IMR-90 (cell line): Measurements from ENCODE around the gene RAC2. TPM values are rescaled to one million over a fixed set of nuclear protein-coding genes. Genes with fewer than 3 reads are reported as not detected.

ENCODE experiments used
- ATAC-seq: fragments of 200-7000 bp; cut with Tn5 transposase; 2 replicates; pipeline ENCODE4 v1.9.1; 2020; ENCODE audit warnings: low read depth, mild to moderate bottlenecking, moderate library complexity
- BruUV-seq: library from RNA; stranded (reverse); fragments of 400-500 nt; replicated peaks from 2 replicates; lab custom pipeline; 2021; lab: Mats Ljungman, UMichigan
- CTCF ChIA-PET: fragments of 300-600 bp; formaldehyde crosslinking; extraction: SDS; loops from one replicate; lab custom pipeline; 2021; ENCODE audit warnings: antibody characterized with exemption; lab: Yijun Ruan, JAX
- POLR2A ChIA-PET: fragments of 300-600 bp; sonication (Branson Sonifier 250); formaldehyde crosslinking; loops from one replicate; lab custom pipeline; 2022; ENCODE audit warnings: antibody characterized with exemption; ENCODE audit not compliant: unreplicated experiment; lab: Charles Lee
- DNase-seq: peaks from one replicate; pipeline ENCODE4 v3.0.0; 2013
- H2AFZ ChIP-seq: replicated peaks from 2 replicates; pipeline ENCODE3; 2013; ENCODE audit warnings: low read length, mild to moderate bottlenecking; ENCODE audit not compliant: poor library complexity
- H2AK5ac ChIP-seq: 2 replicates; pipeline ENCODE4 v1.6.1; 2013; ENCODE audit warnings: low read depth, low read length, inconsistent platforms
- H2AK9ac ChIP-seq: replicated peaks from 2 replicates; pipeline ENCODE3; 2013; ENCODE audit warnings: mild to moderate bottlenecking, low read depth, low read length, moderate library complexity; ENCODE audit not compliant: poor library complexity
- H2BK120ac ChIP-seq: 2 replicates; pipeline ENCODE4 v1.6.1; 2013; ENCODE audit warnings: low read depth, low read length, inconsistent platforms
- H2BK15ac ChIP-seq: 3 replicates; pipeline ENCODE4 v1.6.1; 2013; ENCODE audit warnings: low read depth, low read length, inconsistent platforms
- H2BK20ac ChIP-seq: 2 replicates; pipeline ENCODE4 v1.6.1; 2013; ENCODE audit warnings: low read depth, mild to moderate bottlenecking, inconsistent platforms, low read length, moderate library complexity
- H2BK5ac ChIP-seq: 2 replicates; pipeline ENCODE4 v1.6.1; 2013; ENCODE audit warnings: mild to moderate bottlenecking, low read depth, low read length, inconsistent platforms; ENCODE audit not compliant: poor library complexity, severe bottlenecking
- H3K14ac ChIP-seq: replicated peaks from 2 replicates; pipeline ENCODE4 v1.6.1; 2013; ENCODE audit warnings: low read depth, low read length, inconsistent platforms
- H3K18ac ChIP-seq: 2 replicates; pipeline ENCODE4 v1.6.1; 2013; ENCODE audit warnings: low read depth, low read length, control low read depth
- H3K23ac ChIP-seq: 2 replicates; pipeline ENCODE4 v1.6.1; 2013; ENCODE audit warnings: low read depth, low read length, inconsistent platforms
- H3K27ac ChIP-seq: 2 replicates; pipeline ENCODE4 v1.5.1; 2013; ENCODE audit warnings: mild to moderate bottlenecking, control low read depth, low read length; ENCODE audit not compliant: insufficient read depth
- H3K27me3 ChIP-seq: 2 replicates; pipeline ENCODE4 v1.6.1; 2013; ENCODE audit warnings: low read length; ENCODE audit not compliant: control insufficient read depth, insufficient read depth
- H3K36me3 ChIP-seq: 2 replicates; pipeline ENCODE4 v1.6.1; 2013; ENCODE audit warnings: low read length, mixed read lengths; ENCODE audit not compliant: control insufficient read depth, insufficient read depth
- H3K4ac ChIP-seq: 2 replicates; pipeline ENCODE4 v1.6.1; 2013; ENCODE audit warnings: low read depth, low read length, inconsistent platforms
- H3K4me1 ChIP-seq: 2 replicates; pipeline ENCODE4 v1.6.1; 2013; ENCODE audit warnings: low read length, mixed read lengths; ENCODE audit not compliant: control insufficient read depth, insufficient read depth
- H3K4me2 ChIP-seq: 2 replicates; pipeline ENCODE4 v1.6.1; 2013; ENCODE audit warnings: low read depth, mild to moderate bottlenecking, control low read depth, low read length, moderate library complexity
- H3K4me3 ChIP-seq: 2 replicates; pipeline ENCODE4 v1.5.1; 2013; ENCODE audit warnings: low read depth, mild to moderate bottlenecking, control low read depth, low read length, moderate library complexity; ENCODE audit not compliant: insufficient read depth
- H3K56ac ChIP-seq: 2 replicates; pipeline ENCODE4 v1.6.1; 2013; ENCODE audit warnings: low read length, inconsistent platforms; ENCODE audit not compliant: insufficient read depth; ENCODE audit errors: extremely low read depth
- H3K79me1 ChIP-seq, 2 experiments: 2 replicates each; pipeline ENCODE4 v1.6.1; 2013; ENCODE audit warnings: low read length in 2 of 2, inconsistent platforms in 1 of 2, low read depth in 1 of 2
- H3K9ac ChIP-seq: 2 replicates; pipeline ENCODE4 v1.6.1; 2013; ENCODE audit warnings: low read depth, low read length, control low read depth
- H3K9me1 ChIP-seq: 2 replicates; pipeline ENCODE4 v1.6.1; 2013; ENCODE audit warnings: low read length, inconsistent platforms; ENCODE audit not compliant: insufficient read depth
- H3K9me3 ChIP-seq: 2 replicates; pipeline ENCODE4 v1.6.1; 2013; ENCODE audit warnings: low read length; ENCODE audit not compliant: control insufficient read depth, insufficient read depth
- H4K20me1 ChIP-seq: 2 replicates; pipeline ENCODE4 v1.6.1; 2013; ENCODE audit warnings: low read length, inconsistent platforms; ENCODE audit not compliant: insufficient read depth
- H4K5ac ChIP-seq: 2 replicates; pipeline ENCODE4 v1.6.1; 2013; ENCODE audit warnings: mild to moderate bottlenecking, low read depth, low read length, control low read depth
- H4K8ac ChIP-seq, 2 experiments: 2 replicates each; pipeline ENCODE4 v1.6.1; 2013; ENCODE audit warnings: low read depth in 2 of 2, low read length in 2 of 2, control low read depth in 1 of 2, inconsistent platforms in 1 of 2
- H4K91ac ChIP-seq: 2 replicates; pipeline ENCODE4 v1.6.1; 2013; ENCODE audit warnings: low read depth, low read length, inconsistent platforms; ENCODE audit not compliant: insufficient read depth
- BHLHE40 ChIP-seq: fragments of 150-350 bp; IDR thresholded peaks from 2 replicates; pipeline ENCODE4 v1.6.1; 2016; ENCODE audit warnings: mild to moderate bottlenecking, low read depth, low read length
- CEBPB ChIP-seq: IDR thresholded peaks from 2 replicates; pipeline ENCODE4 v1.6.1; 2012; ENCODE audit warnings: low read depth, low read length, improper control_type of control experiment
- CHD1 ChIP-seq: IDR thresholded peaks from 2 replicates; pipeline ENCODE4 v1.6.1; 2012; ENCODE audit warnings: low read depth, low read length, improper control_type of control experiment
- FOS ChIP-seq: fragments of 150-350 bp; IDR thresholded peaks from 2 replicates; pipeline ENCODE4 v1.6.1; 2016; ENCODE audit warnings: low read depth, low read length
- MAFK ChIP-seq: IDR thresholded peaks from 2 replicates; pipeline ENCODE4 v1.6.1; 2012; ENCODE audit warnings: low read depth, low read length, improper control_type of control experiment
- MAZ ChIP-seq: IDR thresholded peaks from 2 replicates; pipeline ENCODE4 v1.6.1; 2012; ENCODE audit warnings: low read depth, mild to moderate bottlenecking, low read length, improper control_type of control experiment, moderate library complexity, borderline replicate concordance
- MXI1 ChIP-seq: IDR thresholded peaks from 2 replicates; pipeline ENCODE4 v1.6.1; 2012; ENCODE audit warnings: low read depth, mild to moderate bottlenecking, low read length, moderate library complexity, borderline replicate concordance
- NFE2L2 ChIP-seq: fragments of 150-350 bp; IDR thresholded peaks from 2 replicates; pipeline ENCODE4 v1.6.1; 2016; ENCODE audit warnings: low read depth, mild to moderate bottlenecking, low read length
- POLR2A ChIP-seq: IDR thresholded peaks from 2 replicates; pipeline ENCODE4 v1.6.1; 2012; ENCODE audit warnings: mild to moderate bottlenecking, low read depth, low read length
- RAD21 ChIP-seq: IDR thresholded peaks from 2 replicates; pipeline ENCODE4 v1.6.1; 2012; ENCODE audit warnings: low read length, improper control_type of control experiment
- RCOR1 ChIP-seq: IDR thresholded peaks from 2 replicates; pipeline ENCODE4 v1.6.1; 2012; ENCODE audit warnings: mild to moderate bottlenecking, low read length, improper control_type of control experiment; ENCODE audit not compliant: insufficient replicate concordance
- RFX5 ChIP-seq: IDR thresholded peaks from 2 replicates; pipeline ENCODE4 v1.8.0; 2012; ENCODE audit warnings: low read depth, mild to moderate bottlenecking, low read length, moderate library complexity
- SMC3 ChIP-seq: fragments of 150-350 bp; IDR thresholded peaks from 2 replicates; pipeline ENCODE4 v1.6.1; 2016; ENCODE audit warnings: low read depth, mild to moderate bottlenecking, antibody characterized with exemption, low read length, moderate library complexity
- whole genome bisulfite sequencing, 2 experiments: methylation state at CpG; one replicate each; pipeline versions ENCODE4 v1.1.5 to v1.1.7; 2013; ENCODE audit warnings: missing lambda C conversion rate in 2 of 2; ENCODE audit not compliant: insufficient read length in 1 of 2; ENCODE audit errors: extremely low coverage in 2 of 2; 5-methylcytosine and 5-hydroxymethylcytosine counted together
- dilution Hi-C: fragments of 300-500 bp; cut with HindIII; formaldehyde crosslinking; loops from one replicate; pipeline ENCODE4 v1.14.3; 2018; ENCODE audit warnings: low sequenced_read_pairs; ENCODE audit not compliant: unreplicated experiment
- in situ Hi-C: fragments of 300-500 bp; cut with MboI; formaldehyde crosslinking; loops from 3 replicates; pipeline ENCODE4 v1.14.3; 2019; ENCODE audit warnings: low sequenced_read_pairs, inconsistent platforms, mixed read lengths
- intact Hi-C: fragments of 100-400 bp; cut with micrococcal nuclease; formaldehyde crosslinking; loops from 2 replicates; pipeline ENCODE4 v1.10.0; 2022
- polyA plus RNA-seq, 3 experiments: library from polyadenylated mRNA; depleted of rRNA; stranded (reverse); fragments of >200 nt; gene quantifications; 2 replicates each; pipeline ENCODE4 v1.2.3, GENCODE V29; 2012; ENCODE audit warnings: low replicate concordance in 1 of 3
- total RNA-seq: library from RNA; depleted of rRNA; stranded (reverse); fragments of >200 nt; gene quantifications from 2 replicates; pipeline ENCODE4 v1.2.3, GENCODE V29; 2012
- TF ChIP-seq, protein P1 (sequence below): fragments of 150-350 bp; IDR thresholded peaks from 2 replicates; pipeline ENCODE4 v1.6.1; 2017; ENCODE audit warnings: mild to moderate bottlenecking, antibody characterized with exemption, low read length, low read depth
- TF ChIP-seq, protein P2 (sequence below): conservative IDR thresholded peaks from 2 replicates; pipeline ENCODE4 v1.5.1; 2012; ENCODE audit warnings: mild to moderate bottlenecking, low read depth, low read length, improper control_type of control experiment
- TF ChIP-seq, protein P3 (sequence below): fragments of 150-350 bp; IDR thresholded peaks from 2 replicates; pipeline ENCODE4 v1.6.1; 2016; ENCODE audit warnings: low read depth, mild to moderate bottlenecking, low read length, moderate library complexity, borderline replicate concordance

Gene RAC2
- total and polyA plus RNA-seq, 2 of the 4 experiments (the other 2 are of a cell fraction), result 10.0 to 72.3 TPM

DNA sequence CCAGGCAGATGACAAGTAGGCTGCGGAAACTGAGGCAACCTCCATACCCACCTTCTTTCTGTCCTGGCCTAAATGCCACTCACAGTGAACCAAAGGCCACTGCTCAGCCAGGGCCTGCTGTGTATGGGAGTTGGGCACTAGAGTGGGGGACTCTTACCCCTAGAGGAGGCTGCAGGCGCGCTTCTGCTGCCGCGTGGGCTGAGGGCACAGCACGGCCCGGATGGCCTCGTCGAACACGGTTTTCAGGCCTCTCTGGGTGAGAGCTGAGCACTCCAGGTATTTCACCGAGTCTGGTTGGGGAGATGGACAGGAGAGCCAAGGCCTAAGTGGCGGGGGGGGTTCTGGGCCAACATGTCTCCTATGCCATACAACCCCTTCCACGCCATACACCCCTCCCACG is 17.6 kb downstream of the RAC2 start:
- H3K4ac ChIP-seq, result no peak overlapping the region
- H3K9me3 ChIP-seq, result peaks cover 3% of the 10 kb centered on the region; the same call in 1 of the 2 replicates
- H2AK9ac ChIP-seq, result no peak overlapping the region
- H3K14ac ChIP-seq, result no peak overlapping the region
- H2BK120ac ChIP-seq, result no peak overlapping the region
- BruUV-seq, result no TSS peak
- DNase-seq (no peak), ATAC-seq (no peak)
- H3K56ac ChIP-seq, result no peak overlapping the region
- no peak for TF ChIP-seq RAD21
- TF ChIP-seq, protein P1, sequence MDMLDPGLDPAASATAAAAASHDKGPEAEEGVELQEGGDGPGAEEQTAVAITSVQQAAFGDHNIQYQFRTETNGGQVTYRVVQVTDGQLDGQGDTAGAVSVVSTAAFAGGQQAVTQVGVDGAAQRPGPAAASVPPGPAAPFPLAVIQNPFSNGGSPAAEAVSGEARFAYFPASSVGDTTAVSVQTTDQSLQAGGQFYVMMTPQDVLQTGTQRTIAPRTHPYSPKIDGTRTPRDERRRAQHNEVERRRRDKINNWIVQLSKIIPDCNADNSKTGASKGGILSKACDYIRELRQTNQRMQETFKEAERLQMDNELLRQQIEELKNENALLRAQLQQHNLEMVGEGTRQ, result no peak
- TF ChIP-seq CHD1, result no peak
- no peak for TF ChIP-seq FOS
- no peak for TF ChIP-seq MAZ
- TF ChIP-seq, protein P2, sequence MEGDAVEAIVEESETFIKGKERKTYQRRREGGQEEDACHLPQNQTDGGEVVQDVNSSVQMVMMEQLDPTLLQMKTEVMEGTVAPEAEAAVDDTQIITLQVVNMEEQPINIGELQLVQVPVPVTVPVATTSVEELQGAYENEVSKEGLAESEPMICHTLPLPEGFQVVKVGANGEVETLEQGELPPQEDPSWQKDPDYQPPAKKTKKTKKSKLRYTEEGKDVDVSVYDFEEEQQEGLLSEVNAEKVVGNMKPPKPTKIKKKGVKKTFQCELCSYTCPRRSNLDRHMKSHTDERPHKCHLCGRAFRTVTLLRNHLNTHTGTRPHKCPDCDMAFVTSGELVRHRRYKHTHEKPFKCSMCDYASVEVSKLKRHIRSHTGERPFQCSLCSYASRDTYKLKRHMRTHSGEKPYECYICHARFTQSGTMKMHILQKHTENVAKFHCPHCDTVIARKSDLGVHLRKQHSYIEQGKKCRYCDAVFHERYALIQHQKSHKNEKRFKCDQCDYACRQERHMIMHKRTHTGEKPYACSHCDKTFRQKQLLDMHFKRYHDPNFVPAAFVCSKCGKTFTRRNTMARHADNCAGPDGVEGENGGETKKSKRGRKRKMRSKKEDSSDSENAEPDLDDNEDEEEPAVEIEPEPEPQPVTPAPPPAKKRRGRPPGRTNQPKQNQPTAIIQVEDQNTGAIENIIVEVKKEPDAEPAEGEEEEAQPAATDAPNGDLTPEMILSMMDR, result no peak
- TF ChIP-seq, protein P3, sequence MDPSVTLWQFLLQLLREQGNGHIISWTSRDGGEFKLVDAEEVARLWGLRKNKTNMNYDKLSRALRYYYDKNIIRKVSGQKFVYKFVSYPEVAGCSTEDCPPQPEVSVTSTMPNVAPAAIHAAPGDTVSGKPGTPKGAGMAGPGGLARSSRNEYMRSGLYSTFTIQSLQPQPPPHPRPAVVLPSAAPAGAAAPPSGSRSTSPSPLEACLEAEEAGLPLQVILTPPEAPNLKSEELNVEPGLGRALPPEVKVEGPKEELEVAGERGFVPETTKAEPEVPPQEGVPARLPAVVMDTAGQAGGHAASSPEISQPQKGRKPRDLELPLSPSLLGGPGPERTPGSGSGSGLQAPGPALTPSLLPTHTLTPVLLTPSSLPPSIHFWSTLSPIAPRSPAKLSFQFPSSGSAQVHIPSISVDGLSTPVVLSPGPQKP, result no peak
- TF ChIP-seq MAFK, result no peak
- no peak for TF ChIP-seq RCOR1
- TF ChIP-seq BHLHE40, result no peak
- TF ChIP-seq RFX5, result no peak
- no peak for TF ChIP-seq CEBPB
- no peak for TF ChIP-seq SMC3
- no peak for TF ChIP-seq POLR2A
- no peak for TF ChIP-seq MXI1
- no peak for TF ChIP-seq NFE2L2
- no CpG with 5 or more reads among the region's 14 CpGs for WGBS, 2 experiments
- no peak overlapping the region for H3K9ac ChIP-seq
- H4K91ac ChIP-seq, result no peak overlapping the region
- H3K9me1 ChIP-seq, result peaks cover 15% of the 10 kb centered on the region
- H4K20me1 ChIP-seq, result peaks cover 7% of the 10 kb centered on the region
- no peak overlapping the region for H3K4me3 ChIP-seq
- H3K27me3 ChIP-seq, result peaks cover under 1% of the 10 kb centered on the region; the same call in 1 of the 2 replicates
- CTCF ChIA-PET, result no interaction called here
- no peak overlapping the region for H2AK5ac ChIP-seq
- intact Hi-C loops (no loop called here), dilution Hi-C loops (no loop called here), in situ Hi-C loops (no loop called here)
- H4K8ac ChIP-seq, result no peak overlapping the region
- H2AFZ ChIP-seq, result no peak overlapping the region
- no peak overlapping the region for H4K5ac ChIP-seq
- POLR2A ChIA-PET, result no interaction called here
- no peak overlapping the region for H2BK15ac ChIP-seq
- peaks cover 0 to 7% of the 10 kb centered on the region in 2 experiments; a peak in 1 of 4 replicates for H3K79me1 ChIP-seq
- H2BK5ac ChIP-seq, result no peak overlapping the region
- no peak overlapping the region for H3K4me2 ChIP-seq
- no peak overlapping the region for H3K27ac ChIP-seq
- no peak overlapping the region for H2BK20ac ChIP-seq
- H3K18ac ChIP-seq, result no peak overlapping the region
- peaks cover 22% of the 10 kb centered on the region for H3K4me1 ChIP-seq
- H3K23ac ChIP-seq, result no peak overlapping the region
- no peaks in the 10 kb centered on the region for H3K36me3 ChIP-seq
